ENCODE measurements around the gene KANSL1. TPM values are rescaled to one million over a fixed set of nuclear protein-coding genes. Genes with fewer than 3 reads are reported as not detected.

KANSL1 gene
- total and polyA plus RNA-seq, 8 donors = 65.9 to 129 (median 79.0) TPM

- intact Hi-C loops (cut with DNase I) = no loop called here
- Histone ChIP-seq H3K4me3 (no peak overlapping the region), H3K9me3 (no peaks in the 10 kb centered on the region), H3K27ac (no peak overlapping the region), H3K27me3 (no peaks in the 10 kb centered on the region), H3K36me3 (peaks cover 0 to 90% of the 10 kb centered on the region in 2 donors), H3K4me1 (peaks cover 0 to 22% of the 10 kb centered on the region in 2 donors)
- no peak for TF ChIP-seq CTCF (IDR thresholded peaks at IDR 0.05)
- no peak for ATAC-seq
- DNase-seq = no peak
Observed at GRCh38 chr17:46028981-46029565, 164.2 kb downstream of the KANSL1 start.

GRCh38 chr17:46028374-46028773 is 164.9 kb downstream of the KANSL1 start:
- H3K27me3 ChIP-seq = no peaks in the 10 kb centered on the region
- DNase-seq (no peak), ATAC-seq (no peak)
- H3K27ac ChIP-seq = no peak overlapping the region
- no peaks in the 10 kb centered on the region for H3K9me3 ChIP-seq
- no peak for TF ChIP-seq CTCF (IDR thresholded peaks at IDR 0.05)
- intact Hi-C loops (cut with DNase I) = no loop called here
- peaks cover 0 to 83% of the 10 kb centered on the region in 2 donors for H3K36me3 ChIP-seq
- H3K4me1 ChIP-seq = peaks cover 0 to 22% of the 10 kb centered on the region in 2 donors
- H3K4me3 ChIP-seq = no peak overlapping the region

DNA sequence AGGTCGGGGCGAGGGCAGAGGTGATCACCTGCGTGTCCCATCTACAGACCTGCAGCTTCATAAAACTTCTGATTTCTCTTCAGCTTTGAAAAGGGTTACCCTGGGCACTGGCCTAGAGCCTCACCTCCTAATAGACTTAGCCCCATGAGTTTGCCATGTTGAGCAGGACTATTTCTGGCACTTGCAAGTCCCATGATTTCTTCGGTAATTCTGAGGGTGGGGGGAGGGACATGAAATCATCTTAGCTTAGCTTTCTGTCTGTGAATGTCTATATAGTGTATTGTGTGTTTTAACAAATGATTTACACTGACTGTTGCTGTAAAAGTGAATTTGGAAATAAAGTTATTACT is 165.3 kb downstream of the KANSL1 start:
- peaks cover 0 to 22% of the 10 kb centered on the region in 2 donors for H3K4me1 ChIP-seq
- no peaks in the 10 kb centered on the region for H3K9me3 ChIP-seq
- H3K4me3 ChIP-seq = no peak overlapping the region
- no peak overlapping the region for H3K27ac ChIP-seq
- DNase-seq (no peak), ATAC-seq (no peak)
- TF ChIP-seq CTCF (IDR thresholded peaks at IDR 0.05) = no peak
- intact Hi-C loops (cut with DNase I) = no loop called here
- H3K27me3 ChIP-seq = no peaks in the 10 kb centered on the region
- H3K36me3 ChIP-seq = peaks cover 0 to 80% of the 10 kb centered on the region in 2 donors

GRCh38 chr17:46027048-46027975 is 165.9 kb downstream of the KANSL1 start:
- no peak for TF ChIP-seq CTCF (IDR thresholded peaks at IDR 0.05)
- H3K9me3 ChIP-seq = no peaks in the 10 kb centered on the region
- intact Hi-C loops (cut with DNase I) = no loop called here
- H3K27ac ChIP-seq = peak overlapping the region in 1 of 2 donors; percentile 67
- H3K4me3 ChIP-seq = no peak overlapping the region
- peaks cover 0 to 22% of the 10 kb centered on the region in 2 donors for H3K4me1 ChIP-seq
- ATAC-seq (no peak), DNase-seq (no peak)
- H3K36me3 ChIP-seq = peaks cover 0 to 80% of the 10 kb centered on the region in 2 donors
- H3K27me3 ChIP-seq = no peaks in the 10 kb centered on the region
